NCI-H2107 (cell line): ENCODE data around the gene C12orf43.

ENCODE experiments used
- DNase-seq: peaks from one replicate; lab custom pipeline; 2025; lab: John Stamatoyannopoulos, UW

The C12orf43 gene

DNA sequence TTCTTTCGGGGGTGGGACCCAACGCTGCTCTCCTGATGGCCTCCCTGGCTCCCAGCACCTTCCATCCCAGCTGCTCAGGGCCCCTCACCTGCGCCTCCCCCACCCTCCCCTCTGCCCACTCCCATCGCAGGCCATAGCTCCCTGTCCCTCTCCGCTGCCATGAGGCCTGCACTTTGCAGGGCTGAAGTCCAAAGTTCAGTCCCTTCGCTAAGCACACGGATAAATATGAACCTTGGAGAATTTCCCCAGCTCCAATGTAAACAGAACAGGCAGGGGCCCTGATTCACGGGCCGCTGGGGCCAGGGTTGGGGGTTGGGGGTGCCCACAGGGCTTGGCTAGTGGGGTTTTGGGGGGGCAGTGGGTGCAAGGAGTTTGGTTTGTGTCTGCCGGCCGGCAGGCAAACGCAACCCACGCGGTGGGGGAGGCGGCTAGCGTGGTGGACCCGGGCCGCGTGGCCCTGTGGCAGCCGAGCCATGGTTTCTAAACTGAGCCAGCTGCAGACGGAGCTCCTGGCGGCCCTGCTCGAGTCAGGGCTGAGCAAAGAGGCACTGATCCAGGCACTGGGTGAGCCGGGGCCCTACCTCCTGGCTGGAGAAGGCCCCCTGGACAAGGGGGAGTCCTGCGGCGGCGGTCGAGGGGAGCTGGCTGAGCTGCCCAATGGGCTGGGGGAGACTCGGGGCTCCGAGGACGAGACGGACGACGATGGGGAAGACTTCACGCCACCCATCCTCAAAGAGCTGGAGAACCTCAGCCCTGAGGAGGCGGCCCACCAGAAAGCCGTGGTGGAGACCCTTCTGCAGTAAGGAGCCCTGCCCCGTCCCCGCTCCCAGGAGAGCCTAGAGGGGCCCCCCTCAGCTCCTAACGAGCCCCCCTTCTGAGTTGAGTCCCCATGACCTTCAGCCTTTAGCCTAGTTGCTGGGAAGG is 37.7 kb downstream of the C12orf43 start, which contains the start of gene HNF1A:
Gene HNF1A, plus strand, starts transcription at position 248 of the 924 bp plus-strand sequence. Its CDS starts 226 bp downstream, at position 474.
- no peak for DNase-seq

- DNase-seq: no peak
These were observed 38.6 kb downstream of the C12orf43 start for GRCh38 chr12:120977531-120978295.

DNA sequence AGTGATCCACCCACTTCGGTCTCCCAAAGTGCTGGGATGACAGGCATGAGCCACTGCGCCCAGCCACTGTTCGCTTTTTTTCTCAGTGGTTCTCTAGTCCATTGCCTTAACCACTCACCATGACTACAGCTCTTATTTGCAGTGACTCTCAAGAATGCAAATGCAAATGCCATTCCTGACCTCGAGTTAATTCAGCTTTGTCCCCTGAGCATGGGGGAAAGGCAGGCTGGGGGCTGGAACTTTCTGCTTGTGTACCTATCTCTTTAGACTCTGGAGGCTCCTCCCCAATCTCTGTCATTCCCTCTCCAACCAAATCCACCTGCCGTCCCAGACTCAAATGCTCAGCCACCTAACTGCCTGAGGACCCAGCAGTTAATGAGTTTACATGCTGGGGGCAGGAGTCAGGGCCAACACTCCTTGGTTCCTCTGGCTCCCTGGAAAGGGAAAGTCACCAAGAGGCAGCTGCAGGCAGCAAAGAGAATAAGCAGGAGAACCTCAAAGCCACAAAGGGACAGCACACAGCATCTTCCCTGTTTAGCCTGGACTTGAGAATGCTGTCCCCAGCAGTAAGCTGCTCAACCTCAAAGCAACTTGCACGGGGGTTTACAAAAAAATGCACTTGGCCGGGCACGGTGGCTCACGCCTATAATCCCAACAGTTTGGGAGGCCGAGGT is 43.3 kb downstream of the C12orf43 start:
- DNase-seq: peak; percentile 49

GRCh38 chr12:120971299-120972180 is 44.7 kb downstream of the C12orf43 start:
- DNase-seq: peak; percentile 17

- no peak for DNase-seq
These were observed 46.0 kb downstream of the C12orf43 start for GRCh38 chr12:120970310-120970709.

DNA sequence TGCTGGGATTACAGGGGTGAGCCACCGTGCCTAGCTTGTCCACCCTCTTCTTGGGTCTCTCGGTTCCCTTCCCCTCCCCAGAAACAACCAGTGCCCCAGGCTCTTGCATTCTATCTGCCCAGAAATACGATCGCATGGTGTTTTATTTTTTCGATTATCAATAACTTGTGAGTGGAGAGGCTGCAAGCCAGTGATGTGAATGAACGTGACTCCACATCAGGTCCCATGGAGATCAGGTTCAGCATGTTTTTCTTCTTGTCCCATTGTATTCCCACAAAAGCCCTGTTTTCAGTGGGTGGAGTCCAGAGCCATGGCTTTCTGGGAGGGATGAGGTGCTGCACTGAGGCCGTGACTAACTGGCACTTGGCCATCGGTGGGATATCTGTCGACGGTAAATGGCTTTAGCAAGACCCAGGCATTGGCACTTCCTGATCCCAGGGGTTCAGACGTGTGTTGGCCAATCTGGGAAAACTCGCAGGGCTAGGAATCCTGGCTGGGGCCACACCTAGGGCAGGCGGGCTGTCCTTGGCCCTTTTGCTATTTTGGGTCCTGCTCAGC is 50.7 kb downstream of the C12orf43 start:
- DNase-seq: no peak

GRCh38 chr12:120964298-120964697 is 52.0 kb downstream of the C12orf43 start:
- no peak for DNase-seq

DNA sequence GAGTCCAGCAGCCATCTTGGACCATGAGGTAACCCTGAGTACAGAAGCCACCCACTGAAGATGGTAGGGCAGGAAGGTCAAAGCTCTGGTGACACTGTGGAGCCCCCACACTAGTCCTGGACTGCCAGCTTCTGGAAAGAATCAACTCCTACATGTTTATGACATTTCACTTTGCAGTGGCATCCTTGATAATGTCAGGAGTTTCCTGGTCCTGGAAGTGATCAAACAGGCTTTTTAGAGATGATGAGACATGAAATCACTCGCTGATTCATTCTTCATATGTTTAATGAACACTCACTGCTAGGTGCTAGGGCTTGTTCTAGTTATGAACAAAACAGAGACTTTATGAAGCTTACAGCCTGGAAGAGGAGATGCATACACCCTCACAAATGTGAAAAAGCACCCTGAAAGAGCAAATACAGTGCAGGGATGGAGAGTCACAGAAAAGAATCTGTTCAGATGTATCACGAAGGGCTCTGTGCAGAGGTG is 53.7 kb downstream of the C12orf43 start:
- DNase-seq: no peak

GRCh38 chr12:120961604-120962531 is 54.4 kb downstream of the C12orf43 start:
- no peak for DNase-seq

- no peak for DNase-seq
These were observed 55.6 kb downstream of the C12orf43 start for GRCh38 chr12:120960657-120961056.

DNA sequence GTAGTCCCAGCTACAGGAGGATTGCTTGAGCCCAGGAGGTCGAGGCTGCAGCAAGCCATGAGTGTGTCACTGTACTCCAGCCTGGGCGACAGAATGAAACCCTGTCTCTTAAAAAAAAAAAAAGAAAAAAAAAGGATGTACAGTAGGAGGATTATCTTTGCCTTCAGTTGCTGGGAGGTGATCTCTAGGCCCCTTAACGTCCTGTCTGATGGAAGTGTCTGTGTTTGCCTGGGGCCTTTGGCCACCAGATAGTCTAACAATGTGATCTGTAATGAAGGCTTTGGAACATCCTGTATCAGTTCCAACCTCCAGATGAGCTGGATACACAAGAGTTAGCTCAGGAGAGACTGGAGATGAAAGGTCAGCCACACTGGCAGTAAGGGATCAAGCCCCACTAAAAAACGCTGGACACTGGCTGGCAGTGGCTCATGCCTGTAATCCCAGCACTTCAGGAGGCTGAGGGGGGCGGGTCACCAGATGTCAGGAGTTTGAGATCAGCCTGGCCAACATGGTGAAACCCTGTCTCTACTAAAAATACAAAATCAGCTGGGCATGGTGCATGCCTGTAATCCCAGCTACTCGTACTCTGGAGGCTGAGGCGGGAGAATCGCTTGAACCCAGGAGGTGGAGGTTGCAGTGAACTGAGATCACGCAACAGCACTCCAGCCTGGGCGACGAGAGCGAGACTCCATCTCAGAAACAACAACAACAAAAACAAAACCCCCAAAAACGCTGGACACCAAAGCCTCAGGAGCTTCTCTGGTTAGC is 57.0 kb downstream of the C12orf43 start:
- DNase-seq: no peak

DNA sequence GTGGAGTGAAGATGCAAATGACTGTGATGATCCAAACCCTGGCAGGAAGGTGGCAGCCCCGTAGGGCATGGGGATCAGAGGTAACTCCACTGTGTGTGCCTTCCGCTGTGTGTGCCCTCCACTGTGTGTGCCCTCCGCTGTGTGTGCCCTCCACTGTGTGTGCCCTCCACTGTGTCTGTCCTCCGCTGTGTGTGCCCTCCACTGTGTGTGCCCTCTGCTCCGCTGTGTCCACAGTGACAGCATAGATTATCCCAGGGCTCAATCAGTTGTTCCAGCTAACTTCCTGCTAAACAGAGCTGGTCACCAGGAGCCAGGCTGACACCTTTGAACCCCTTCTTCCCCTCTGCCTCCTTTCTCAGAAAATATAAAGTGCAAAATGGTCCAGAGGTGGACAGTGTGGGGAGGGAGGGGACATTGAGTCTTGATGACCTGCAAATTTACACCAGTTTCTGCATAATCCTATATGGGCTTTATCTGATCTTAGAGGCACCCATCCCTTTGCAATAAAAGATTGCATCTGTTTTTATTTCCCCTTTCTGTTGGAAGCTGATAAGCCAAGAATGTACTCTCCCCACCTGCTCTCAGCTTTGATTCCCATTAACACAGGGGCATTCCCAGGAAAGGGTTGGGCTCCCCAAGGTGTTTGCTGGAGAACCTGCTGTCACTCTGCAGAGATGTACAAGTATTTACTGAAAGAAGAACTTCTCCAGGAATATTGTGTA is 59.5 kb downstream of the C12orf43 start:
- DNase-seq: no peak

DNA sequence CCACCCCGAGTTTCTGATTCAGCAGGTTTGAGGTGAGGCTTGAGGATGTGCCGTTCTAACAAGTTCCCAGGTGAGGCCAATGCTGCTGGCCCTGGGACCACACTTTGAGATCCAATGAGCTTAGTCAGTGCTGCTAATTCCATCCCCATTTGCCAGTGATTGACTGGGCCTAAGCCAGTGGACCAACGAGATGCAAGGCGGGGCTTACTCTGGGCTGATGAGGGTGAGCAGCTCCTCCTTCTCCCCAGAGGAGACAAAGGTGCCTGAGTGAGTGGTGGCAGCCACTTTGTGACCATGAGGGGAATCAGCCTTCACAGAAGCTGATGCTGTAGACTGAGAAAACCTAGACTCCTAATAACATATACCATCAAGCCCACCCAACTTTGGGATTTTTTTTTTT is 61.1 kb downstream of the C12orf43 start:
- DNase-seq: no peak

DNA sequence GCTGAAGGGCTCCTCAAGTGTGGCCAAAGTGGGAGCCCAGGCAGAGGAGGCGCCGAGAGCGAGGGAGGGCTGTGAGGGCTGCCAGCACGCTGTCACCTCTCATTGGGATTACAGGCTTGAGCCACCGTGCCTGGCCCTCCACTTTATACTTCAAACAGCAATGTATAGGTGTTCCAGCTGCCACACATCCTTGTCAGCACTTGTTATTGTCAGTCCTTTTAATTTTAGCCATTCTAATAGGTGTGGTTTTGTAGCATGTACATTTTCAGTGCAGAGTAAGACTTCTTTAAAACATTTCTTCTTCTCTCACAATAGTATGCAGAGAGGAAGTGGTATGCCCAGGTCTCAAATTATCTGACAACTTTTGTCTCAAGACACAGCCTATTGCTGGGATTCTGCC is 65.5 kb downstream of the C12orf43 start:
- DNase-seq: no peak
